Progenitor cell of endocrine pancreas (in vitro differentiated cells): ENCODE data around the gene SLC48A1. TPM values are rescaled to one million over a fixed set of nuclear protein-coding genes. Genes with fewer than 3 reads are reported as not detected.

ENCODE experiments used
- DNase-seq: peaks from one replicate; pipeline ENCODE4 v3.0.0; 2021; ENCODE audit warnings: low spot score; ENCODE audit not compliant: unreplicated experiment
- H3K27ac Mint-ChIP-seq: 2 replicates; pipeline ENCODE4 v1.8.0; 2021; ENCODE audit warnings: mild to moderate bottlenecking, moderate library complexity, mixed read lengths
- H3K27me3 Mint-ChIP-seq: 2 replicates; pipeline ENCODE4 v1.8.0; 2021; ENCODE audit warnings: mixed read lengths
- H3K36me3 Mint-ChIP-seq: 2 replicates; pipeline ENCODE4 v1.8.0; 2022; ENCODE audit warnings: mixed read lengths; ENCODE audit not compliant: insufficient read depth
- H3K4me1 Mint-ChIP-seq: 2 replicates; pipeline ENCODE4 v1.8.0; 2021; ENCODE audit warnings: low read depth, mixed read lengths
- H3K4me3 Mint-ChIP-seq: 2 replicates; pipeline ENCODE4 v1.8.0; 2021; ENCODE audit warnings: low read depth, mild to moderate bottlenecking, moderate library complexity, mixed read lengths
- H3K9me3 Mint-ChIP-seq: 2 replicates; pipeline ENCODE4 v1.8.0; 2021; ENCODE audit warnings: low read depth, mixed read lengths
- total RNA-seq: library from RNA; stranded (reverse); gene quantifications from 2 replicates; pipeline ENCODE4 v1.2.1, GENCODE V29; 2021
- TF ChIP-seq, protein P1 (sequence below): fragments of 200-600 bp; sonication (generic); IDR thresholded peaks from one replicate; pipeline ENCODE4 v1.5.0; 2021; ENCODE audit warnings: antibody characterized with exemption, mild to moderate bottlenecking; ENCODE audit not compliant: unreplicated experiment

The SLC48A1 gene
- total RNA-seq, 1 donor from 2014 or later: 15.1 TPM

DNA sequence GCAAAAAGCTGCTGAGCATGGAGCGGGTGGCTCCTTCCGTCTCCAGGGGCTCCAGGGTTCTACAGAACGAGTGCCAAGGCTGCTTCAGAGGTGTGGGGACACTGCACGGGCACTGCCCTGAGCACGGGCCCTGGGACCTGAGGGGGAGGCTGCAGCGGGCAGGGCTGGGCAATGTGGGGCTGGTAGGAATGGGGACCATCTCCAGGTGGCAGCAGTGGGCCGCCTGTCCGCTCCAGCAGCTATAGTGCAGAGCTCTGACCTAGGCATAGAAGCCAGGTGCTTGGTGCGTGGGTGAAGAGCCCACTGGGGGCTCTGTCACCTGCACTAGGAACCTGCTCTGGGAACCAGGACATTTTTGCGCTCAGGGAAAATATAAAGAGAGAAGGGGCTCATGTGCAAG is 24.4 kb downstream of the SLC48A1 start:
- no peak overlapping the region for H3K4me3 Mint-ChIP-seq
- H3K9me3 Mint-ChIP-seq: no peaks in the 10 kb centered on the region
- H3K36me3 Mint-ChIP-seq: peaks cover 5% of the 10 kb centered on the region
- no peak for DNase-seq
- no peaks in the 10 kb centered on the region for H3K27me3 Mint-ChIP-seq
- peak overlapping the region; percentile 71 for H3K27ac Mint-ChIP-seq
- TF ChIP-seq, protein P1, sequence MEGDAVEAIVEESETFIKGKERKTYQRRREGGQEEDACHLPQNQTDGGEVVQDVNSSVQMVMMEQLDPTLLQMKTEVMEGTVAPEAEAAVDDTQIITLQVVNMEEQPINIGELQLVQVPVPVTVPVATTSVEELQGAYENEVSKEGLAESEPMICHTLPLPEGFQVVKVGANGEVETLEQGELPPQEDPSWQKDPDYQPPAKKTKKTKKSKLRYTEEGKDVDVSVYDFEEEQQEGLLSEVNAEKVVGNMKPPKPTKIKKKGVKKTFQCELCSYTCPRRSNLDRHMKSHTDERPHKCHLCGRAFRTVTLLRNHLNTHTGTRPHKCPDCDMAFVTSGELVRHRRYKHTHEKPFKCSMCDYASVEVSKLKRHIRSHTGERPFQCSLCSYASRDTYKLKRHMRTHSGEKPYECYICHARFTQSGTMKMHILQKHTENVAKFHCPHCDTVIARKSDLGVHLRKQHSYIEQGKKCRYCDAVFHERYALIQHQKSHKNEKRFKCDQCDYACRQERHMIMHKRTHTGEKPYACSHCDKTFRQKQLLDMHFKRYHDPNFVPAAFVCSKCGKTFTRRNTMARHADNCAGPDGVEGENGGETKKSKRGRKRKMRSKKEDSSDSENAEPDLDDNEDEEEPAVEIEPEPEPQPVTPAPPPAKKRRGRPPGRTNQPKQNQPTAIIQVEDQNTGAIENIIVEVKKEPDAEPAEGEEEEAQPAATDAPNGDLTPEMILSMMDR: peak; percentile 56
- H3K4me1 Mint-ChIP-seq: peaks cover 4% of the 10 kb centered on the region

DNA sequence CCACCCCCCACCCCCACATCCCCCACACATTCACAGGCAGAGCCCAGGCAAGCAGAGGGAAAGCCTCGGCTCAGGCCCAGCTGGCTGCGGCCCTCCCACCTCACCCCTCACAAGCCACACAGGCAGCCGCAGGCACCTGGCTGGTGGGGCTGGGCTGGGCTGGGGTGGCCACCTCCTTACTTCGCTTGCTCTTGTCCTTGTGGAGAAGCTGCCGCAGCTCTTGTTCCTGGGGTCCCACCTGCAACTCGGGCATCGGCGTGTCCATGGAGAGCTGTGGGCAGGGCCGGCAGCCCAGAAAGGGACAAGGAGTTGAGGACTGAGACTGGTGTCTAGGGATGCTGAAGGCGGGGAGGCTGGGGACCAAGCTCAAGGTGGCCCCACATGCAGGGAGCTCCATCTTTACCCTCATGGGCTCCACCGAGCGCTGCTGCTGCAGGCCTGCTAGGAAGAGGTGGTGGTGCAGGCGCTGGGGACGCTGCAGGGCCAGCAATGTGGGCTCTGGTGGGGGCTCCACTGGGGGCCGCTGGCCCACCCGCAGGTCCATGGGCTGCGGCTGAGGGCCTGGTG is 25.4 kb downstream of the SLC48A1 start:
- Mint-ChIP-seq H3K27ac (no peak overlapping the region), H3K27me3 (no peaks in the 10 kb centered on the region), H3K4me1 (peaks cover 5% of the 10 kb centered on the region), H3K36me3 (peaks cover 4% of the 10 kb centered on the region), H3K9me3 (no peaks in the 10 kb centered on the region), H3K4me3 (no peak overlapping the region)
- no peak for DNase-seq
- TF ChIP-seq, protein P1: no peak

GRCh38 chr12:47799357-47799955 is 26.4 kb downstream of the SLC48A1 start:
- Mint-ChIP-seq H3K4me1 (peaks cover 7% of the 10 kb centered on the region), H3K27me3 (no peaks in the 10 kb centered on the region), H3K36me3 (peaks cover 1% of the 10 kb centered on the region), H3K9me3 (no peaks in the 10 kb centered on the region), H3K4me3 (no peak overlapping the region), H3K27ac (no peak overlapping the region)
- no peak for DNase-seq
- TF ChIP-seq, protein P1: no peak

- TF ChIP-seq, protein P1: no peak
- Mint-ChIP-seq H3K4me1 (peaks cover 7% of the 10 kb centered on the region), H3K4me3 (no peak overlapping the region), H3K27ac (no peak overlapping the region), H3K9me3 (no peaks in the 10 kb centered on the region), H3K27me3 (no peaks in the 10 kb centered on the region), H3K36me3 (peaks cover 1% of the 10 kb centered on the region)
- DNase-seq: no peak
Measured at GRCh38 chr12:47800582-47800981, 27.5 kb downstream of the SLC48A1 start.

GRCh38 chr12:47801170-47801903 is 28.3 kb downstream of the SLC48A1 start:
- Mint-ChIP-seq H3K36me3 (peaks cover 1% of the 10 kb centered on the region), H3K4me1 (peaks cover 7% of the 10 kb centered on the region), H3K9me3 (no peaks in the 10 kb centered on the region), H3K27ac (no peak overlapping the region), H3K27me3 (no peaks in the 10 kb centered on the region), H3K4me3 (no peak overlapping the region)
- DNase-seq: no peak
- TF ChIP-seq, protein P1: no peak
